NCI-H2081 treated with DMSO at 0.1 percent for 48 hours (cell line): Measurements from ENCODE around the gene DHX58.

Experiments
- DNase-seq: peaks from one replicate; lab custom pipeline; 2025; lab: John Stamatoyannopoulos, UW

DHX58 gene

GRCh38 chr17:42129109-42129837 lies 16.8 kb upstream of the DHX58 start:
- DNase-seq, result no peak

- no peak for DNase-seq
Measured at GRCh38 chr17:42127414-42127813, 14.9 kb upstream of the DHX58 start.

- no peak for DNase-seq
Measured at GRCh38 chr17:42126836-42127235, 14.3 kb upstream of the DHX58 start.

DNA sequence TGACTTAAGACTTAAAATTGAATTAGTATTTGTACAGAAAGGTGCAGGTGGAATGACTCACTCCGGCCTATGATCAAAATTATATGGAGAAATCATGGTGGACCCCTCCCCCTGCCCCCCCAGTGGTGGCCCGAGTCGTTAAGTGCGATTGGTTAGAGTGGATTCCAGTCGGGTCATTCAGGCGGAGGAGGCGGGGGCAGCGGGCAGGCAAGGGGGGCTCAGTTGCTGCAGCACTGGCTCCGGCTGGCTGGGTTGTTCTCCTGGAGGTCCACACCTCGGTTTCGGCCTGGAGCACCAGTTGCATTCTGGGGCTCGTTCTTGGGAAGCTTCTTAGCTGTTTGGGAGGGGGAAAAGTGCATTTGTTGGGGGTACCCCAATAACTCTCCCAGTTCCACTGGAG lies 13.1 kb upstream of the DHX58 start:
- no peak for DNase-seq

DNA sequence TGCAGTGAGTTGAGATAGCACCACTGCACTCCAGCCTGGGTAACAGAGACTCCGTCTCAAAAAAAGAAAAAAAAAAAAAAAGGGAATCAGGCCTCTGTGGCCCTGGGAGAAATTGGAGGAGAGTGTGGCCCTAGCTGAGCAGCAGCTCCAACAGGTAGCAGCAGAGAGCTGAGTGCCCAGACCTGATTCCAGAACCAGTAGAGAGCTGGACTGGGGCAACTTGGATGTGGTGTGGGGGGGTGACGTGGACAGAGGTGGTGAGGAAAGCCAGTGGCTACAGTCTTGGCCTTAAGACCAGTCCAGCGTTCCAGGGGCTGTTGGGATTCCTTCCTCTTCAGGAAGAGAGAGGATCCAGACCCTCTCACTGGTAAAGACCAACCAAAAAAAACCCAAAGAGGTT lies 11.7 kb upstream of the DHX58 start:
- DNase-seq, result no peak

DNA sequence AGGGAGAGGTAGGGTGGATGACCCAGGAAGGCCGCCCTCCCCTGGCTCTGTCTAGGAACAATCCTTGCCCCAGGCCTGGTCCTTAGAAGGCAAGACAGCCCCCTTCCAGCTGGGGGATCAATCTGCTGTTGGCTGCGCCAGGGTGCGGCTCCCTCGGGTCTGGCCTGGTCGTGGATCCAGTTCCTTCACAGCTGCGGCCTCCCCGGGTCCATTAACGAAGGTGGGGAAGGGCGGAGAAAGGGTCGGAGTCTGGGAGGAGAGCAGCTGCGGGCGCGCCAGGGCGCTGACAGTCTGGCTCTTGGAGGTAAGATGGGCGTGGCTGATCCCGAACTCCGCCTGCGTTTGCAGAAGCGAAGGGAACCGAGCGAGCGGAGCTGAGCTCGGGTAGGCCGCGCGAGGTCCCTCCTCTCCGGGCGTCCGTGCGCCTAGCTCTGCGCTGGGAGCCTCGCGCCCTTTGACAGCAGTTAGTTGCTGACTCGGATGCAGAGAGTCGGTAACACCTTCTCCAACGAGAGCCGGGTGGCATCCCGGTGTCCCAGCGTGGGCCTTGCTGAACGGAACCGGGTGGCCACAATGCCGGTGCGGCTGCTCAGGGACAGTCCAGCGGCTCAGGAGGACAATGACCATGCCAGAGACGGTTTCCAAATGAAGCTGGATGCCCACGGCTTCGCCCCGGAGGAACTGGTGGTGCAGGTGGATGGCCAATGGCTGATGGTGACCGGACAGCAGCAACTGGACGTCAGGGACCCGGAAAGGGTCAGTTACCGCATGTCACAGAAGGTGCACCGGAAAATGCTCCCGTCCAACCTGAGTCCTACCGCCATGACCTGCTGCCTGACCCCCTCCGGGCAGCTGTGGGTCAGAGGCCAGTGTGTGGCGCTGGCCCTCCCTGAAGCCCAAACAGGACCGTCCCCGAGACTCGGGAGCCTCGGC lies 10.1 kb upstream of the DHX58 start, which contains the start of gene HSPB9:
HSPB9 (plus strand) TSS at position 434 of the 933 bp plus-strand sequence; CDS start at position 481, 47 bp downstream.
- DNase-seq, result no peak

DNA sequence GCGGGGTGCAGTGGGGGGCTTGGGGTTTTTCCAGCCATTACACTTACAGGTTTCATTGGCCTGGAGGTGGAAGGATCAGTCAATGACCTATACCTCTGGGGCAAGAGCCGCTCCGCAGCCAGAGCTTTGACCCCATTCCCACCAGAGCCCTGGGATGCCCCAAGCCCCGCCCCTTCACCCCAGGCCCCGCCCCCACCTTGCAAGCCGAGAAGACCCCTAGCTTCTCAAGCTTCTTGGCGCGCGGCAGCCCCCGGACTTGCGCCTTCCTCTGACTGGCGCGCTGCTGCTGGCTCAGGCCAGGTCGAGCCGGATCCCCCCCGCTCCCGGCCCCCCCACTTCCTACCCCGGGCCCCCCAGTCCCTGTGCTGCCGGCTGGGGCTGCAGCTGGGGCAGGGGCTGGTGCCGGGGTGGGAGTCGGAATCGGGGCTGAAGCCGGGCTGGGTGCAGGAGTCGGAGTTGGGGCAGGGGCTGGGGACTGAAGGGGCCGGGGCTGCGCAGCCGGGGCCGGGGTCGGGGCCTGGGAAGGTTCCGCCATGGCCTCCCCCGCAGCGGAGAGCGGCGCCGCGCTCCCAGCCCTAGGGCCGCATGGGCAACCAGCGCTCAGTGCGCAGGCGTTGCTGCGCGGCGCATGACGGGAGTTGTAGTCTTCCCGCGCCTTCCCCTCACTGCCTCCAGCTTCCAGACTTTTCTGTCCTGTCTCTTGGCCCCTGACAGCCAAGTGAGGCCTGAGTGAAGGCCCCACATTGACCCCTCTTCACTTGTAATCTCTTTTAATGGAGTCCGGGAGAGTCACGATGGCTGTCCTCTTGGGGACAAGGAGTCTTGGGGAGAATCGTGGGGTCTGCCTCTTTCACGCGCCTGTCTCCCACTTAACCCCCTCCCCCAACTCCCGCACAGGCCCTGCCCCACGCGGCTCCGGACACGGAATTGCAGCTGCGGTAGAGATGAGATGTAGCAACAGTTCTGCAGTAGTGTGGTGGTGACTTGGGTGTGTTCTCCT lies 8.6 kb upstream of the DHX58 start, which contains the start of gene KAT2A:
KAT2A (minus strand) TSS at position 598 of the 1,000 bp plus-strand sequence; CDS start at position 535, 63 bp downstream.
- no peak for DNase-seq

DNA sequence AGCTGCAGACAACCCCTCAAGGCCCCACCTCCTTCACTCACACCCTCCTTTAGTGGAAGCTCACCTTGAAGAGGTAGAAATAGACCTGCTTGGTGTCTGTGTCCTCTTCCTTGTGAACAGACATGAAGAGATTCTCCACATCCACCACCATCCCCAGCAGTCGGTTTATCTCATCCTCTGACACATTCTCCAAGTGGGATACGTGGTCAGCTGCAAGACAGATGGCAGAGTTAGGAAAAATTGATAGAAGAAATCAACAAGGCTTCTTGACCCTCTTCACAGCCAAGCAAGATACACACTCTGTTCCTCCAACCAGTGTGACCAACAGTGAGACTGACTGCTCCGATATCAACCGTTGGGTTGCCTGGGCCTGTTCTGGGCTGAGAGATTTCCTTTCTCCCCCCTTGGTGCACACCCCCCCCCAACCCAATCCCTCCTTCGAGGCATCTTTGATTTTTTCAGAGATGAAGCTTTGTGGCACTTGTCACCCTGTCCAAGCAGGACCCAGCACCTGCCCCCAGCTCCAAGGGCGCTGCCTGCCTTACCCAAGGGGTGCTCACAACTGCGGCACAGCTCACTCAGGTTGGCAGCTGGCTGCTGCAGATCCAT lies 7.8 kb upstream of the DHX58 start:
- no peak for DNase-seq

GRCh38 chr17:42119301-42119700 lies 6.8 kb upstream of the DHX58 start:
- no peak for DNase-seq

DNA sequence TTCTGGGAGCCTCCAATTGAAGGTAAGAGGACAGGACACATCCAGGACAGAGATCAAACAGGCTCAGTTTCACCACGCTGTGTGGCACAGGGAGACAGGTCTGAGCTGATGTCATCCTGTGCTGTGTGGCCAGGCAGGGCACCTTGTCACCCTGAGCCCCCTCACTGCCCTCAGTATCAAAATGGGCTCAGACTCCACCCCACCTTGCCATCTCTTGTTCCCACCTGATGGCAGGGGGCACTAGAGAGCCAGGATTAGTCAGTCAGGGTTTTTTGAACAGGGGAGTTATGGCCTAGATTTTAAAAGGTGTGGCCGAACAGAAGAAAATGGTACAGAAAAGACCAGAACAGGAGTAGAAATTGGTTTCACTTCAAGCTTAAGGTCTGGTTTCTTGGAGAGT lies 6.0 kb upstream of the DHX58 start:
- DNase-seq, result no peak

GRCh38 chr17:42118126-42118510 lies 5.6 kb upstream of the DHX58 start:
- DNase-seq, result no peak

DNA sequence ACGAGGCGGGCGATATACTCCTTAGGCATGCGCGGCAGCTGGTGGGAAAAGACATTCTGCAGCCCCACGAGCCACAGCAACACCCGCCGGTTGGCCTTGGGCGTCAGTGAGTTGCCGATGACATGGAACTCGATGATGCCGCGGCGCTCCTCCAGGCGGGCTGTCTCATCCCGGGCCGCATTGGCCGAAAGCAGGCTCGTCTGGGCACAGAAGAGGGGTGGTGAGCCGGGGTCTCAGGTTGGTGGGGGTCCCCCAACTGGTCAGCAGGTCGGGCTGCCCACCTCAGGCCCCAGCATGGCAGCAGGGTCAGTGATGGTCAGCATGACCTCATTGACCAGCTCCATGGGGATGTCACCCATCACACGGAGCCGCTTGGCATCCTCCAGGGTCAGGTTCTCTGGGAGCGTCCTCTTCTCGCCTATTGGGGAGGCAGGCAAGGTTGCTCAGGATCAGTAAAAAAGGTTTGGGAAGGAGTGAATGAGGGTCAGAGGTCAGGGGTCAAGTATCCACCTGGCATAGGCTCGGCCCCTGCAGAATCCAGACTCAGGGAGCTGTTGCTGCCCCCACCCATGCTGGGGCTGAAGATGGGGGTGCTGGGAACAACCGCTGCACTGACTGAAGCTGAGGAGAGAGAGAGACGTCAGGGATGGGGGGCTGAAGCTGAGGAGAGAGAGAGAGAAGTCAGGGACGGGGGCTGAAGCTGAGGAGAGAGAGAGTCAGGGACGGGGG lies 5.0 kb upstream of the DHX58 start:
- DNase-seq, result no peak

- no peak for DNase-seq
Measured at GRCh38 chr17:42116705-42117396, 4.3 kb upstream of the DHX58 start.

- DNase-seq, result no peak
Measured at GRCh38 chr17:42114118-42114517, 1.6 kb upstream of the DHX58 start.

DNA sequence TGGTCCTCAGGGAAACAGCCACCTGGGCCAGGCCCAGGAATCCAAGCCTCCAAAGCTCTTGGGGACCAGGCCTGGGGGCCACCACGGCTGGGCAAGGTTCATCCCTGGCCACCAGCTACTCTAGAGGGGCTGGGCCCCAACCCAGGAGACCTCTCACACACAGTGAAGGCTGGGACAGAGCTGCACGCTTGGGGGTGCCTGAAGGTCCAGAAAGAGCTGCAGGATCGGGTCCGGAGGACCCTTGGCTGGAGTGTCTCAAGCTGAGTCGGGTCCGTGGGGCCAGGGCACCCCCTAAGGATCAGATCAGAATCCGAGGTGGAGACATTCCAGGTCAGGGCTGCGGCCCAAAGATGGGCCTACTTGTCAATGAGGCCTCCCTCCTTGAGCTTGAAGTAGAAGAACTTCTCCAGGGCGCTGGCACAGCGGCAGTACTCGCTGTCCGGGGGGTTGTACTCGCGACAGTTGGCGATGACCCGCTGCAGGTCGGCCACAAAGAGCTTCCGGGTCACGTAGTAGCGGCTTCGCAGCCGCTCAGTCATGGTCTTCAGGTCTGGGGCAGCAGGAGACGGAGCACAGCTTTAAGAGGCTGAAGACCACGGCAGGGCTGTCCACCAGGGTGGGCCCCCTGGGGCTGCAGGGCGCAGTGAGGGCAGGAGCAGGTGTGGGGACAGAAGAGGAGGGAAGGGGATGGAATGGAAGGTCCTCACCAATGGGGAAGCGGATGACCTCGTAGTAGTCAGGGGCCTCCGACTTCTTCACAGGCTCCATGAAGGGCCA lies 967 bp upstream of the DHX58 start:
- DNase-seq, result no peak

DNA sequence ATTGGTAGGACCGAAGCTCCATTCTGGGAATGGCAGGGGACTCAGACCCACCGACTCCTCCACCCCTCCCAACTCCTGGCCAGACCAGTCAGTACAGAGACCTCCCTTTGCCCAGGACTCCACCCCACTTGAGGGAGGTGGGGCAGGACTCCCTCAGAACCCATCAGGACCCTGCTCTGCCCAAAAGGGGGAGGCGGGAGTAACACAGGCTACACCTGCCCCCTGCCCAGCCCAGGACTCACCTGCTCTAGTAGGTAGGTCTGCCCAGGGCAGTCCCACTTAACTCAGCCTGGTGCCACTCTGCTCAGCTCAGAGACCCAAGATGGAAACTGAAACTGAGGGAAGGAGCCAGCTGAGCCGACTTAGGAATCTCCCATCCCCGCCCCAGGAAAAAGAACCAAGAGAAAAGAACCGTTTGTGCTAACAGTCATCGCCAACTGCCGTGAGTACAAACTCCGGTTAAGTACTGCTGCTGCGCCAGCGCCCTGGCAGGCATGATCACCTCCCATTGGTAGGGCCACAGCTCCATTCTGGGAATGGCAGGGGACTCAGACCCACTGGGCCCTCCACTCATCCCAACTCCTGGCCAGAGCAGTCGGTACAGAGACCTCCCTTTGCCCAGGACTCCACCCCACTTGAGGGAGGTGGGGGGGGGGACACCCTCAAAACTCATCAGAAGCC lies 503 bp downstream of the DHX58 start:
- DNase-seq, result no peak

GRCh38 chr17:42111265-42111636 lies 1.3 kb downstream of the DHX58 start:
- DNase-seq, result no peak
